ENCODE measurements around the gene TANC1.
"Not testable (repeated sequence)": the region's sequence is repeated elsewhere in the genome, so short reads cannot be mapped to it uniquely, and the experiment has no call there.

The TANC1 gene

GRCh38 chr2:159032580-159032979, 64.1 kb downstream of the TANC1 start:
- DNase-seq = no peak

- DNase-seq = no peak
Observed at GRCh38 chr2:159034713-159035112, 66.3 kb downstream of the TANC1 start.

- peak in 1 of 3 donors; percentile 2 for DNase-seq
Observed at GRCh38 chr2:159035790-159036411, 67.5 kb downstream of the TANC1 start.

GRCh38 chr2:159036461-159036860, 68.0 kb downstream of the TANC1 start:
- not testable (repeated sequence) for DNase-seq

- DNase-seq = not testable (repeated sequence)
Observed at GRCh38 chr2:159041328-159041727, 72.9 kb downstream of the TANC1 start.

- DNase-seq = no peak
Observed at GRCh38 chr2:159042115-159042850, 73.8 kb downstream of the TANC1 start.

- no peak for DNase-seq
Observed at GRCh38 chr2:159043710-159044109, 75.3 kb downstream of the TANC1 start.

- DNase-seq = no peak
Observed at GRCh38 chr2:159044804-159045286, 76.4 kb downstream of the TANC1 start.

- no peak for DNase-seq
Observed at GRCh38 chr2:159045545-159046454, 77.4 kb downstream of the TANC1 start.

- peak; percentile 44 to 62 (median 59) for DNase-seq
Observed at GRCh38 chr2:159046966-159047365, 78.5 kb downstream of the TANC1 start.

GRCh38 chr2:159050426-159050825, 82.0 kb downstream of the TANC1 start:
- DNase-seq = no peak

- DNase-seq = no peak
Observed at GRCh38 chr2:159051133-159051532, 82.7 kb downstream of the TANC1 start.

GRCh38 chr2:159051661-159052060, 83.2 kb downstream of the TANC1 start:
- DNase-seq = no peak

GRCh38 chr2:159052157-159052601, 83.7 kb downstream of the TANC1 start:
- no peak for DNase-seq

- no peak for DNase-seq
Observed at GRCh38 chr2:159053161-159054031, 85.0 kb downstream of the TANC1 start.

- no peak for DNase-seq
Observed at GRCh38 chr2:159054032-159054334, 85.5 kb downstream of the TANC1 start.

GRCh38 chr2:159054985-159055384, 86.5 kb downstream of the TANC1 start:
- DNase-seq = no peak

GRCh38 chr2:159060518-159060917, 92.1 kb downstream of the TANC1 start:
- DNase-seq = no peak

- DNase-seq = no peak
Observed at GRCh38 chr2:159063677-159064076, 95.2 kb downstream of the TANC1 start.

GRCh38 chr2:159064446-159065301, 96.2 kb downstream of the TANC1 start:
- DNase-seq = no peak

GRCh38 chr2:159065313-159065712, 96.9 kb downstream of the TANC1 start:
- DNase-seq = no peak
